ENCODE measurements around the gene LASP1NB.
"Not testable (repeated sequence)": the region's sequence is repeated elsewhere in the genome, so short reads cannot be mapped to it uniquely, and the experiment has no call there.

The LASP1NB gene

DNA sequence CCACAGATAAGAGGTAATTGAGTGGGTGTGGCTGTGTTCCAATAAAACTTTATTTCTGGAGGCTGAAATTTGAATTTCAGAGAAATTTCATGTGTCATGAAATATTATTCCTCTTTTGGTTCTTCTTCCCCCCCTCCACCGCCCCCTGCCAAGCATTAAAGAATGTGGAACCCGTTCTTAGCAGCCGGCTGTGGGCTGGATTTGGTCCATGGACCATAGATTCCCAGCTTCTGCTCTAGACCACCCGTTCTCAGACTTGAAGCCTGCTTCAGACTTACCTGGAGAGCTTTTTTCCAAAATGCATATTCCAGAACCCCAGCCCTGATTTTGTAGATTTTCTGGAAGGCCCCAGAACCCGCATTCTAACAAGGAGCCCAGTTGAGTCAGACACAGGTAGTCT is 15.1 kb upstream of the LASP1NB start:
- DNase-seq: peak in 2 of 5 donors; percentile 13 to 20
- no peaks in the 10 kb centered on the region for H3K9me3 ChIP-seq (ENCODE audit: control insufficient read depth in 2 of 3, insufficient read depth in 1 of 3, low read length in 3 of 3)
- no peak overlapping the region for H3K27ac ChIP-seq (ENCODE audit: low read depth in 2 of 2, low read length in 2 of 2)
- no peak overlapping the region for H3K9ac ChIP-seq (ENCODE audit: low read length in 3 of 3)
- TF ChIP-seq, protein P1, sequence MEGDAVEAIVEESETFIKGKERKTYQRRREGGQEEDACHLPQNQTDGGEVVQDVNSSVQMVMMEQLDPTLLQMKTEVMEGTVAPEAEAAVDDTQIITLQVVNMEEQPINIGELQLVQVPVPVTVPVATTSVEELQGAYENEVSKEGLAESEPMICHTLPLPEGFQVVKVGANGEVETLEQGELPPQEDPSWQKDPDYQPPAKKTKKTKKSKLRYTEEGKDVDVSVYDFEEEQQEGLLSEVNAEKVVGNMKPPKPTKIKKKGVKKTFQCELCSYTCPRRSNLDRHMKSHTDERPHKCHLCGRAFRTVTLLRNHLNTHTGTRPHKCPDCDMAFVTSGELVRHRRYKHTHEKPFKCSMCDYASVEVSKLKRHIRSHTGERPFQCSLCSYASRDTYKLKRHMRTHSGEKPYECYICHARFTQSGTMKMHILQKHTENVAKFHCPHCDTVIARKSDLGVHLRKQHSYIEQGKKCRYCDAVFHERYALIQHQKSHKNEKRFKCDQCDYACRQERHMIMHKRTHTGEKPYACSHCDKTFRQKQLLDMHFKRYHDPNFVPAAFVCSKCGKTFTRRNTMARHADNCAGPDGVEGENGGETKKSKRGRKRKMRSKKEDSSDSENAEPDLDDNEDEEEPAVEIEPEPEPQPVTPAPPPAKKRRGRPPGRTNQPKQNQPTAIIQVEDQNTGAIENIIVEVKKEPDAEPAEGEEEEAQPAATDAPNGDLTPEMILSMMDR (IDR thresholded peaks at IDR 0.05; ENCODE audit: borderline replicate concordance, extremely low read depth, insufficient read depth): no peak
- no peak for FAIRE-seq
- intact Hi-C loops (cut with DNase I): no loop called here
- H3K4me1 ChIP-seq (ENCODE audit: control insufficient read depth in 2 of 3, insufficient read depth in 2 of 3, low read depth in 1 of 3, low read length in 3 of 3): peaks cover 0 to 27% (median 27%) of the 10 kb centered on the region in 3 donors
- peaks cover 0 to 8% (median 7%) of the 10 kb centered on the region in 3 donors for H3K36me3 ChIP-seq (ENCODE audit: control insufficient read depth in 2 of 3, insufficient read depth in 3 of 3, low read length in 3 of 3)
- H3K27me3 ChIP-seq (ENCODE audit: control insufficient read depth, insufficient read depth, low read length): no peaks in the 10 kb centered on the region
- no peak overlapping the region for H3K4me3 ChIP-seq (ENCODE audit: low read length in 3 of 3)

DNA sequence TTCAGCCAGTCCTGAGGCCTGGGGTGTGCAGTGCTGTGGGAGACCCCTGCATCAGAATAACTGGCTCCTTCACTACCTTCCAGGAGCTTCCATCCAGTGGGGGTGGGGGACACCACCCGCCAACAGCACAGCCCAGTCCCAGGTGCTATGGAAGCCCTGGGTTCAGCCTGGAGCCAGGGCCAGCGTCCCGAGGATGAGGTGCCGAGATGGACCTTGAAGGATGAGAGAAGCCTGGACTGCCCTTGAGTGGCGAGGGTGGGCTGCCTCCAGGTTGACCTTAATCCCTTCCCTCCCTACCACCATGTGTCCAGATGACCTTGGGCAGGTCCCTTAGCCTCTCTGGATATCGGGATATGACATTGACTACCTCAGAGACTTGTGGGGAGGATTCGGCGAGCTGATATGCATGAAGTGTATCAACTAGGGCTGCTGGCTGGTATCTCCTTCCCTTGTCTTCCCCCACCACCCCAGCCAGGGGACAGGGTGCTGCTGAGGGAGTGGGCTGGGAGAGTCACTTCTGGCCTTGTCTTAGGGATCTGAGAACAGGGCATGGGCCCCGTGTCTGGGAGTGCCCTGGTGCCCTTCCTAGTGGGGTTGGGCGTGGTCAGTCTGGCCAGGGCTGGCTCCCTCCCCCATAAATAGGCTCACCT is 14.2 kb upstream of the LASP1NB start:
- H3K27me3 ChIP-seq (ENCODE audit: control insufficient read depth, insufficient read depth, low read length): no peaks in the 10 kb centered on the region
- no peak overlapping the region for H3K4me3 ChIP-seq (ENCODE audit: low read length in 3 of 3)
- H3K9ac ChIP-seq (ENCODE audit: low read length in 3 of 3): no peak overlapping the region
- H3K9me3 ChIP-seq (ENCODE audit: control insufficient read depth in 2 of 3, insufficient read depth in 1 of 3, low read length in 3 of 3): no peaks in the 10 kb centered on the region
- intact Hi-C loops (cut with DNase I): no loop called here
- peaks cover 0 to 15% (median 9%) of the 10 kb centered on the region in 3 donors for H3K36me3 ChIP-seq (ENCODE audit: control insufficient read depth in 2 of 3, insufficient read depth in 3 of 3, low read length in 3 of 3)
- H3K4me1 ChIP-seq (ENCODE audit: control insufficient read depth in 2 of 3, insufficient read depth in 2 of 3, low read depth in 1 of 3, low read length in 3 of 3): peaks cover 0 to 27% (median 27%) of the 10 kb centered on the region in 3 donors
- FAIRE-seq: no peak
- peak in 1 of 5 donors; percentile 62 for DNase-seq
- TF ChIP-seq, protein P1 (IDR thresholded peaks at IDR 0.05; ENCODE audit: borderline replicate concordance, extremely low read depth, insufficient read depth): no peak
- H3K27ac ChIP-seq (ENCODE audit: low read depth in 2 of 2, low read length in 2 of 2): no peak overlapping the region

DNA sequence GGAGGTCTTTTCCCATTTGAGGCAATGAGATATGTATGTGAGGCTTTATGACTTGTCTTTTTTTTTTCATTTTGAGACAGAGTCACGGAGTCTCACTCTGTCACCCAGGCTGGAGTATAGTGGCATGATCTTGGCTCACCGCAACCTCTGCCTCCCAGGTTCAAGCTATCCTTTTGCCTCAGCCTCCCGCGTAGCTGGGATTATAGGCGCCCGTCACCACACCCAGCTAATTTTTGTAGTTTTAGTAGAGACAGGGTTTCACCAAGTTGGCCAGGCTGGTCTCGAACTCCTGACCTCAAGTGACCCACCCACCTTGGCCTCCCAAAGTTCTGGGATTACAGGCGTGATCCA is 13.7 kb upstream of the LASP1NB start:
- peaks cover 0 to 27% (median 27%) of the 10 kb centered on the region in 3 donors for H3K4me1 ChIP-seq (ENCODE audit: control insufficient read depth in 2 of 3, insufficient read depth in 2 of 3, low read depth in 1 of 3, low read length in 3 of 3)
- H3K27ac ChIP-seq (ENCODE audit: low read depth in 2 of 2, low read length in 2 of 2): peak overlapping the region in 1 of 2 donors; percentile 49
- H3K4me3 ChIP-seq (ENCODE audit: low read length in 3 of 3); FAIRE-seq; H3K9me3 ChIP-seq (ENCODE audit: control insufficient read depth in 2 of 3, insufficient read depth in 1 of 3, low read length in 3 of 3); DNase-seq; intact Hi-C loops (cut with DNase I); H3K27me3 ChIP-seq (ENCODE audit: control insufficient read depth, insufficient read depth, low read length); H3K9ac ChIP-seq (ENCODE audit: low read length in 3 of 3): not testable (repeated sequence)
- H3K36me3 ChIP-seq (ENCODE audit: control insufficient read depth in 2 of 3, insufficient read depth in 3 of 3, low read length in 3 of 3): peaks cover 0 to 15% (median 9%) of the 10 kb centered on the region in 3 donors

DNA sequence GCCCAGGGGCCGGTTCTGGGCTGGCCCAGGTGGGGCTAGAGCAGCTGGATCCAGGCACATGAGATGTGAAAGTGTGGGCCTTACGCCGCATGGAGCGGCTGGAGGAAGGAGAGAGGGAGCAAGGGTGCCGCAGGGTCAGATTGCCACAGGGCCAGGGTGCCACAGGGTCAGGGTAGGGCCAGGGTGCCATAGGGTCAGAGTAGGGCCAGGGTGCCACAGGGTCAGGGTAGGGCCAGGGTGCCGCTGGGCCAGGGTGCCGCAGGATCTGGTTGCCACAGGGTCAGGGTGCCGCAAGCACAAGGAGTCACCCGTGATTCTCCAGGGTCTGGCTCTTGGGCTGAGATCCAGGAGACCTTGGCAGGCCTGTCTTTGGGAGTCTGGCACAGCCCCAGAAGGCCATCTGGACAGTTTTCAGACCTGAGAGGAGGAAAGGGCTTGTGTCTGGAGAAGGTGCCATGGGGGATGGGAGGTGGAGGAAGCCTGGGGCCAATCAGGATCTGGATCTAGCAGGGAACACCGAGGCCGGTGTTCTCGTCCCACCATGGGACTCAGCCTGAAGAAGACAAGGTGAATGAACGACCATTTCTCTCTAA is 13.1 kb upstream of the LASP1NB start:
- Histone ChIP-seq H3K9ac (ENCODE audit: low read length in 3 of 3) (no peak overlapping the region), H3K36me3 (ENCODE audit: control insufficient read depth in 2 of 3, insufficient read depth in 3 of 3, low read length in 3 of 3) (peaks cover 0 to 15% (median 11%) of the 10 kb centered on the region in 3 donors), H3K27ac (ENCODE audit: low read depth in 2 of 2, low read length in 2 of 2) (peak overlapping the region; percentile 23 to 49), H3K9me3 (ENCODE audit: control insufficient read depth in 2 of 3, insufficient read depth in 1 of 3, low read length in 3 of 3) (no peaks in the 10 kb centered on the region), H3K4me1 (ENCODE audit: control insufficient read depth in 2 of 3, insufficient read depth in 2 of 3, low read depth in 1 of 3, low read length in 3 of 3) (peaks cover 0 to 27% (median 25%) of the 10 kb centered on the region in 3 donors), H3K27me3 (ENCODE audit: control insufficient read depth, insufficient read depth, low read length) (no peaks in the 10 kb centered on the region), H3K4me3 (ENCODE audit: low read length in 3 of 3) (no peak overlapping the region)
- intact Hi-C loops (cut with DNase I): no loop called here
- TF ChIP-seq, protein P1 (IDR thresholded peaks at IDR 0.05; ENCODE audit: borderline replicate concordance, extremely low read depth, insufficient read depth): no peak
- no peak for FAIRE-seq
- DNase-seq: peak in 1 of 5 donors; percentile 82
